ENCODE data around the gene SKIDA1.

The SKIDA1 gene

DNA sequence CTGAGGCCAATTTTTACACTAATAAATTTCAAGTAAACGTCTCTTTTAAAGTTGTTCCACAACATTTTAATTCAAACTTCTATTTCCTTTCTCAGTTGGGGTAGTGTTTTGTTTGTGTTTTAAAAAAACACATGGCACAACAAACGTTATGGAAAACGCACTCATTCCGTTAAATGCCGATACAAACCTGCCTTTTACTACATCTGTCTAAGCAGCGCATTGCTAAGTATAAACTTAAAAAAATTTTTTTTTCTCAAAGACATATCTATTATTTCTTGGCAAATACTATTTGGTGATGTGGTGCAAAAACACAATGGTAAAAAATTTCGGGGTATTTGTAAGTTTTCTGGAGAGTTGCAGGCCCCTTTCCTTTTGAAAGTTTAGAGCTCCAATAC is 1.4 kb downstream of the SKIDA1 start:
- Histone ChIP-seq H4K20me1 (ENCODE audit: control insufficient read depth, insufficient read depth, low read depth, low read length) (no peaks in the 10 kb centered on the region), H3K9me3 (ENCODE audit: control insufficient read depth, insufficient read depth, low read length) (no peaks in the 10 kb centered on the region), H3K36me3 (ENCODE audit: control insufficient read depth, low read length) (no peaks in the 10 kb centered on the region), H3K27me3 (ENCODE audit: control insufficient read depth, low read length) (peaks cover 10% of the 10 kb centered on the region), H3K4me1 (ENCODE audit: control insufficient read depth, low read length) (peaks cover 56% of the 10 kb centered on the region), H3F3A (ENCODE audit: control insufficient read depth, insufficient read depth) (peaks cover 37% of the 10 kb centered on the region), H3K9me2 (replicated peaks; ENCODE audit: control insufficient read depth, low read length) (no peaks in the 10 kb centered on the region), H3K79me2 (ENCODE audit: control insufficient read depth, low read length) (no peaks in the 10 kb centered on the region), H3K4me3 (ENCODE audit: low read length) (peak overlapping the region; percentile 84), H3K4me2 (ENCODE audit: low read length) (peak overlapping the region; percentile 93), H3K27ac (ENCODE audit: low read depth, low read length) (0 out of 2 replicates have a peak overlapping the region, but pooled peaks have one; percentile 87)
- TF ChIP-seq, protein P1, sequence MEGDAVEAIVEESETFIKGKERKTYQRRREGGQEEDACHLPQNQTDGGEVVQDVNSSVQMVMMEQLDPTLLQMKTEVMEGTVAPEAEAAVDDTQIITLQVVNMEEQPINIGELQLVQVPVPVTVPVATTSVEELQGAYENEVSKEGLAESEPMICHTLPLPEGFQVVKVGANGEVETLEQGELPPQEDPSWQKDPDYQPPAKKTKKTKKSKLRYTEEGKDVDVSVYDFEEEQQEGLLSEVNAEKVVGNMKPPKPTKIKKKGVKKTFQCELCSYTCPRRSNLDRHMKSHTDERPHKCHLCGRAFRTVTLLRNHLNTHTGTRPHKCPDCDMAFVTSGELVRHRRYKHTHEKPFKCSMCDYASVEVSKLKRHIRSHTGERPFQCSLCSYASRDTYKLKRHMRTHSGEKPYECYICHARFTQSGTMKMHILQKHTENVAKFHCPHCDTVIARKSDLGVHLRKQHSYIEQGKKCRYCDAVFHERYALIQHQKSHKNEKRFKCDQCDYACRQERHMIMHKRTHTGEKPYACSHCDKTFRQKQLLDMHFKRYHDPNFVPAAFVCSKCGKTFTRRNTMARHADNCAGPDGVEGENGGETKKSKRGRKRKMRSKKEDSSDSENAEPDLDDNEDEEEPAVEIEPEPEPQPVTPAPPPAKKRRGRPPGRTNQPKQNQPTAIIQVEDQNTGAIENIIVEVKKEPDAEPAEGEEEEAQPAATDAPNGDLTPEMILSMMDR (IDR thresholded peaks at IDR 0.05; ENCODE audit: low read depth, low read length, poor library complexity, severe bottlenecking), result no peak
- TF ChIP-seq EZH2phosphoT487 (IDR thresholded peaks at IDR 0.05; ENCODE audit: borderline replicate concordance, low read length), result no peak

DNA sequence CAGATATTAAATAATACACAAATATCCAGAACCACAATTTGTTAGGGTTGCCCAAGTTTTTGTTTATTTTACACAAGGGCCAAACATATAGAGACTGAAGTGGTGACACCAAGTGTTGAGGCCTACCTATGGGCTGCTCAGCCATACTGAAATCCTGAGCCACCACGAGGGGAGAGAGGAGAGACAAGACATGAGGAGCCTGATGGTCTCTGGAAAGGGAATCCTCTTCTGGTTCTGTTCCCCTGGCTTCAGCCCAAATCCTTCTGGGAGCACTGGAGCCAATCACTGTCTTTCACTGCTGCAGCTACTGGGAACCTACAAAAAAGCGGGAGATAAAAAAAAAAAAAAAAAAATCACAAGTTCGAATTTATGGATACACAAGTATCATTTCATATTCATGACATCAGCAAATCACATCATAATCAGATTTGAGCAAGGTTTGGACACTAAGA is 1.9 kb downstream of the SKIDA1 start:
- peaks cover 56% of the 10 kb centered on the region for H3K4me1 ChIP-seq (ENCODE audit: control insufficient read depth, low read length)
- peaks cover 16% of the 10 kb centered on the region for H3K27me3 ChIP-seq (ENCODE audit: control insufficient read depth, low read length)
- H3K36me3 ChIP-seq (ENCODE audit: control insufficient read depth, low read length), result no peaks in the 10 kb centered on the region
- H3K9me3 ChIP-seq (ENCODE audit: control insufficient read depth, insufficient read depth, low read length), result no peaks in the 10 kb centered on the region
- H3K27ac ChIP-seq (ENCODE audit: low read depth, low read length), result no peak overlapping the region
- no peak for TF ChIP-seq EZH2phosphoT487 (IDR thresholded peaks at IDR 0.05; ENCODE audit: borderline replicate concordance, low read length)
- TF ChIP-seq, protein P1 (IDR thresholded peaks at IDR 0.05; ENCODE audit: low read depth, low read length, poor library complexity, severe bottlenecking), result no peak
- H4K20me1 ChIP-seq (ENCODE audit: control insufficient read depth, insufficient read depth, low read depth, low read length), result no peaks in the 10 kb centered on the region
- no peaks in the 10 kb centered on the region for H3K9me2 ChIP-seq (replicated peaks; ENCODE audit: control insufficient read depth, low read length)
- H3K4me2 ChIP-seq (ENCODE audit: low read length), result no peak overlapping the region
- no peak overlapping the region for H3K4me3 ChIP-seq (ENCODE audit: low read length)
- no peaks in the 10 kb centered on the region for H3K79me2 ChIP-seq (ENCODE audit: control insufficient read depth, low read length)
- peaks cover 31% of the 10 kb centered on the region for H3F3A ChIP-seq (ENCODE audit: control insufficient read depth, insufficient read depth)

DNA sequence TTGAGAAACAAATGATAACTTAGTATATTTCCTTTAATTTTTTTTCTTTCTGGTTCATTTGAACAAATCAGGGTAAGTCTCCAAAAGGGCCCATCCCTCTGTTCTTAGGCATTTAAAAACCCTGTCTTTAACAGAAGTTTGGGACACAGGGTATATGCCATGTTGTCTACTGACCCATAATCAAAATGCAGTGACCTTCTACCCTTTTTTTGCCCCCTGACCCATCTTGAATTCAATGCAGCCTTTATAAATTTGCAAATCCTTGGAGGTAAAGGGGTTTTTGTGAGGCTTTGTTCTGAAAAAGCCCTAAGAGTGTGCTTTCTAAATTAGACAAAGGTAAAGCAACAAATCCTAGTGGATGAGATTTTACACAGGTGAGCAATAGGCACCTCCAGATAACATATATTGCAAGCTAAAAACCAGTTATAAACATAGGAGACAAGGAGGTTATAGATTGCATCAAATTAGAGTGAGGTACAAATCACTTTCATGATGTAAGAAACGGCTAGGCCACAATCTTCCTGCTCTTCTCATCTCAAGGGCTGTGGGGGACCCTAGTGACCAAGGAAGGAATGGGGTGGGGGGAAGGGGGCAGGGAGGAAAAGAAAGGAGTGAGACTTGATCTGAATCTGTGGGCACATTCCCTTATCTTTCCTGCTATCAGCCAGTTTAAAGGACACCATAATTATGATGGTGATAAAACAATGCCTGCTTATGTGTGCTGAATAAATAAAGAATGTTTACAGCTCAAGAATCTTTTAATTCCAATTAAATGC is 2.7 kb downstream of the SKIDA1 start:
- H3K4me2 ChIP-seq (ENCODE audit: low read length), result no peak overlapping the region
- no peaks in the 10 kb centered on the region for H3K9me3 ChIP-seq (ENCODE audit: control insufficient read depth, insufficient read depth, low read length)
- no peaks in the 10 kb centered on the region for H3K36me3 ChIP-seq (ENCODE audit: control insufficient read depth, low read length)
- H3K4me1 ChIP-seq (ENCODE audit: control insufficient read depth, low read length), result peaks cover 56% of the 10 kb centered on the region
- no peak overlapping the region for H3K4me3 ChIP-seq (ENCODE audit: low read length)
- no peaks in the 10 kb centered on the region for H3K9me2 ChIP-seq (replicated peaks; ENCODE audit: control insufficient read depth, low read length)
- TF ChIP-seq, protein P1 (IDR thresholded peaks at IDR 0.05; ENCODE audit: low read depth, low read length, poor library complexity, severe bottlenecking), result no peak
- no peak for TF ChIP-seq EZH2phosphoT487 (IDR thresholded peaks at IDR 0.05; ENCODE audit: borderline replicate concordance, low read length)
- H3F3A ChIP-seq (ENCODE audit: control insufficient read depth, insufficient read depth), result peaks cover 24% of the 10 kb centered on the region
- H4K20me1 ChIP-seq (ENCODE audit: control insufficient read depth, insufficient read depth, low read depth, low read length), result 0 out of 2 replicates have a peak, but pooled peaks cover 2% of the 10 kb centered on the region
- H3K27me3 ChIP-seq (ENCODE audit: control insufficient read depth, low read length), result peaks cover 23% of the 10 kb centered on the region
- H3K79me2 ChIP-seq (ENCODE audit: control insufficient read depth, low read length), result no peaks in the 10 kb centered on the region
- H3K27ac ChIP-seq (ENCODE audit: low read depth, low read length), result no peak overlapping the region
